Articular chondrocyte of knee joint (primary cell): ENCODE data around the gene FGD3. TPM values are rescaled to one million over a fixed set of nuclear protein-coding genes. Genes with fewer than 3 reads are reported as not detected.

Experiments
- total RNA-seq: library from RNA; depleted of rRNA; stranded (reverse); fragments of >200 nt; gene quantifications from 2 replicates; pipeline ENCODE4 v1.2.3, GENCODE V29; 2012

The FGD3 gene, protein sequence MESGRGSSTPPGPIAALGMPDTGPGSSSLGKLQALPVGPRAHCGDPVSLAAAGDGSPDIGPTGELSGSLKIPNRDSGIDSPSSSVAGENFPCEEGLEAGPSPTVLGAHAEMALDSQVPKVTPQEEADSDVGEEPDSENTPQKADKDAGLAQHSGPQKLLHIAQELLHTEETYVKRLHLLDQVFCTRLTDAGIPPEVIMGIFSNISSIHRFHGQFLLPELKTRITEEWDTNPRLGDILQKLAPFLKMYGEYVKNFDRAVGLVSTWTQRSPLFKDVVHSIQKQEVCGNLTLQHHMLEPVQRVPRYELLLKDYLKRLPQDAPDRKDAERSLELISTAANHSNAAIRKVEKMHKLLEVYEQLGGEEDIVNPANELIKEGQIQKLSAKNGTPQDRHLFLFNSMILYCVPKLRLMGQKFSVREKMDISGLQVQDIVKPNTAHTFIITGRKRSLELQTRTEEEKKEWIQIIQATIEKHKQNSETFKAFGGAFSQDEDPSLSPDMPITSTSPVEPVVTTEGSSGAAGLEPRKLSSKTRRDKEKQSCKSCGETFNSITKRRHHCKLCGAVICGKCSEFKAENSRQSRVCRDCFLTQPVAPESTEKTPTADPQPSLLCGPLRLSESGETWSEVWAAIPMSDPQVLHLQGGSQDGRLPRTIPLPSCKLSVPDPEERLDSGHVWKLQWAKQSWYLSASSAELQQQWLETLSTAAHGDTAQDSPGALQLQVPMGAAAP
- not detected in 2 replicates for total RNA-seq

DNA sequence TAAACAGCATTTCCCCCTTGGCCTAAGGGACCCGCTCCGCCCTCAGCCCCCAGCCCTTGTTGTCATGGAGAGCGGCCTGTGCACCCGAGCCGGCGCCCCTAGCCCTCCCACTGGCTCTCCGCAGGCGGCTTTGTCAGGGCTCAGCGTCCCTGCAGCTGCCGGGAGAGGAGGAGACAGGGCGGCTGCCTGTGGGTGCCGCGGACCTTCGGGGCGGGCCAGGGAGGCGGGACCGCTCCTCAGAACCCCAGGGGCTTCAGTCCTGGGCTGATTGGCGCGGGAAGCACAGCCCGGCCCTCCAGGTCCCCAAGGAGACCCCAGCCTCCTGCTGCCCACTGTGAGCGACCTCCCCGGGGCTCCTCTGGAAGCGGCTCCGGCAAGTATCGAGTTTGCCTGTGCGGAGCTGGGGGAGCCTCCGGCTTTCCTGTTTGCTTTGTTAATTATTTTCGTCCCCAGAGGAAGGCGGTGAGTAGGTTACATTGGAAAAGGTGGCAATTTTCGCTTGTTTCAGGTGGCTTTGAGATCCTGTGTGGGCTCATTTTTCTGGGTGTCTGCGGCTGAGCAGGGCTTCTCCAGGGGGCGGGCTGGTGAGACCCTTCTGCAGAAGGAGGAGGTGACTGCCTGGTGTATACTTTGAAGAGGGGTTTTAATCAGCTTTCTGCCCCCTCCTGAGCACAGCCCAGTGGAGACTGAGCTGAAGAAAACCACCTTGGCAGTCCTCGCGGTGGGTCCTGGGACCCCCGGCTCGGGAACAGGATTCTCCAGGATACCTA is at the start of gene FGD3:
Gene FGD3, plus strand, starts transcription at position 256 of the 770 bp plus-strand sequence. CDS start 28,734 bp downstream, outside the sequence.

DNA sequence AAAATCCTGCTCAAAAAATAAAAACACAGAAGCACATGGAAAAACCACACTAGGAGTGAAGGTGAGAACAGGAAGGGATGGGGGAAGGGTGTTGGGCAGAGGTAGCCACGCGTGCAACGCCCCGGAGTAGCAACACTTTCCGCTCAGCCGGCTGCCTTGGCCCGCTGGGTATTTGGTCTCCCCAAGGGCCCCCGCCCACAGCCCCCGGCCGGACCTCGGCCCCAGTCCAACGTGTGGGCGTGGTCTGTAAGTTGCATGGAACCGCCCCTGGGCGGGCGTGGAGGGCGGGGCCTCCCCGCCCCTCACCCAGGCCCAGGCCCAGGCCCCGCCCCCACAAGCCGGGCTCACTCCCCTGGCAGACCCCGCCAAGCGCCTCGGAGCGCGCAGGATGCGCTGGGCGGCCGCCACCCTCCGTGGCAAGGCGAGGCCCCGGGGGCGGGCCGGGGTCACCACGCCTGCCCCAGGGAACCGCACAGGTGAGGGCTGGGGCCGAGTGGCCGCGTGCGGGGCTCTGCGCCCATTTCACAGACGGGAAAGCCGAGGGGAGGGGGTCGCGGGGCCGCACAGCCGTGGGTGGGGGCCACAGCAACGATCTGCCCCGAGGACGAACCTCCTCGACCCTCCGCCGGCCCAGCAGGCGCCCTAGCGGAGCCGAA is 111.2 kb downstream of the FGD3 start, which contains the start of gene SUSD3:
Gene SUSD3, plus strand, starts transcription at position 347 of the 656 bp plus-strand sequence. Its CDS starts 42 bp downstream, at position 389.

Other genes with a start within 250 kb of the FGD3 start
- gene BICD2, start 182.7 kb upstream of the FGD3 start, total RNA-seq = 26.9 and 28.9 TPM in 2 replicates
- gene ZNF484, start 69.5 kb upstream of the FGD3 start, total RNA-seq = 17.9 and 24.5 TPM in 2 replicates
- 2.7 and 7.2 TPM in 2 replicates for gene SUSD3, start 111.2 kb downstream of the FGD3 start, total RNA-seq
- 20.1 and 23.9 TPM in 2 replicates for gene CARD19, start 148.7 kb downstream of the FGD3 start, total RNA-seq
- gene NINJ1, start 186.7 kb downstream of the FGD3 start, total RNA-seq = 24.7 and 25.4 TPM in 2 replicates
- gene WNK2, start 236.6 kb downstream of the FGD3 start, total RNA-seq = 0.11 and 0.13 TPM in 2 replicates